Cerebellar cortex (tissue), 1 donor: ENCODE data around the gene CTIF.
A peak's percentile ranks its signal among the peaks of the same experiment; 100 is the strongest.

Experiments
- DNase-seq: peaks from one replicate; pipeline ENCODE4 v3.0.0-alpha.2; 2015; ENCODE audit warnings: low spot score

CTIF gene

GRCh38 chr18:48621815-48622555 lies 83.2 kb downstream of the CTIF start:
- no peak for DNase-seq

GRCh38 chr18:48622911-48623431 lies 84.1 kb downstream of the CTIF start:
- DNase-seq, result peak; percentile 51

GRCh38 chr18:48623468-48624235 lies 84.8 kb downstream of the CTIF start:
- DNase-seq, result no peak

- DNase-seq, result no peak
These were observed 86.0 kb downstream of the CTIF start for GRCh38 chr18:48624856-48625255.

- no peak for DNase-seq
These were observed 88.4 kb downstream of the CTIF start for GRCh38 chr18:48627216-48627615.

- DNase-seq, result no peak
These were observed 91.0 kb downstream of the CTIF start for GRCh38 chr18:48629730-48630324.

- no peak for DNase-seq
These were observed 93.0 kb downstream of the CTIF start for GRCh38 chr18:48631851-48632250.

- no peak for DNase-seq
These were observed 93.9 kb downstream of the CTIF start for GRCh38 chr18:48632676-48633257.

- no peak for DNase-seq
These were observed 95.7 kb downstream of the CTIF start for GRCh38 chr18:48634491-48634890.

GRCh38 chr18:48634975-48635374 lies 96.1 kb downstream of the CTIF start:
- no peak for DNase-seq

GRCh38 chr18:48635806-48636205 lies 97.0 kb downstream of the CTIF start:
- DNase-seq, result no peak

GRCh38 chr18:48636436-48636835 lies 97.6 kb downstream of the CTIF start:
- DNase-seq, result no peak

GRCh38 chr18:48637081-48637990 lies 98.5 kb downstream of the CTIF start:
- no peak for DNase-seq

- no peak for DNase-seq
These were observed 99.6 kb downstream of the CTIF start for GRCh38 chr18:48638451-48638850.

GRCh38 chr18:48638896-48639771 lies 100.3 kb downstream of the CTIF start:
- no peak for DNase-seq

- DNase-seq, result no peak
These were observed 101.1 kb downstream of the CTIF start for GRCh38 chr18:48639772-48640432.

GRCh38 chr18:48640566-48641270 lies 101.9 kb downstream of the CTIF start:
- DNase-seq, result no peak

- no peak for DNase-seq
These were observed 103.2 kb downstream of the CTIF start for GRCh38 chr18:48641981-48642380.

- DNase-seq, result no peak
These were observed 103.7 kb downstream of the CTIF start for GRCh38 chr18:48642503-48642902.
